Hepatocyte (in vitro differentiated cells): Measurements from ENCODE around the gene MICAL3.

Source experiments
- CTCF ChIP-seq: fragments of 200-600 bp; sonication (generic); IDR thresholded peaks from 2 replicates; pipeline ENCODE4 v1.5.1; 2016; ENCODE audit warnings: antibody characterized with exemption, mild to moderate bottlenecking; ENCODE audit not compliant: poor library complexity
- EZH2 ChIP-seq: fragments of 200-600 bp; sonication (generic); IDR thresholded peaks from 2 replicates; pipeline ENCODE4 v1.6.1; 2016; ENCODE audit warnings: antibody characterized with exemption, mild to moderate bottlenecking, borderline replicate concordance
- EZH2phosphoT487 ChIP-seq: fragments of 200-600 bp; sonication (generic); IDR thresholded peaks from one replicate; pipeline ENCODE4 v1.6.1; 2018; ENCODE audit warnings: antibody characterized with exemption, mild to moderate bottlenecking, low read depth, moderate library complexity; ENCODE audit not compliant: unreplicated experiment, severe bottlenecking

DNA sequence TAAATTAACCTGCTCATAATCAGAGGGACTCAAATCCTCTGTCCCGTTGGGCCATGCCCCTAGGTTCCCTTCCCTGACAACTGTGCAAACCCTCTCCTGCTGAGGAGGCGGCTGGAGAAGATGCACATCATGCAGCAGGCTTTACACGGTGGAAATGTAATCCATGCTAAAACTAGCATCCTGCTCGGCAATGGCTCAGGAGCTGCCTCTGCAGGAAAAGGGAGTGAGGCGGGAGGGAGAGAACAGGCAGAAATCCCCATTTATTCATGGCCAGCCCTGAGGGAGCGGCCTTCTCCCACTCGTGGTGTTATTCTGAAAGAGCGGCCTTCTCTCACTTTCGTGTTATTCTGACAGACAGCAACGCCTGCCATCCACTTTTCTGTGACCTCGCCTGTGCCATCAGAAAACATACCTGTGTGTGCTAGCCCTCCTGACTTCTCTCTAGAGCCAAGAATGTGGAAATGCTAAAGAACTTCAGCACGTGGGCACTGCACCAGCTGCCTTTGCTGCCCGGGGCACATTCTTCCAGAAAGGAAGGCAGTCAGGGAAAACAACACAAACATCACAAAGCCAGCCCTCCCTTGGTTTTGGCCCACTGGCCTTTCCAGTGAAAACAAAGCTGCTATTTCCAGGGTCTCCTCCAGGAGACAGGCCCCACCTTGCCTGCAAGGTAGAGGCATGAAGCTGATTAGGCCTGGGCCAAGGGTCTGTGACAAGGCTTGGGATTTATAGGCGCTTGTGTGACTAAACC is 187.2 kb downstream of the MICAL3 start:
- TF ChIP-seq CTCF: no peak
- no peak for TF ChIP-seq EZH2
- no peak for TF ChIP-seq EZH2phosphoT487
